ENCODE results near the gene FOXJ3. TPM values are rescaled to one million over a fixed set of nuclear protein-coding genes. Genes with fewer than 3 reads are reported as not detected.

Gene FOXJ3
- total RNA-seq, 2 donors from 2014 or later = 67.3 to 79.4 TPM

- Mint-ChIP-seq H3K9me3 (no peaks in the 10 kb centered on the region), H3K4me3 (no peak overlapping the region), H3K36me3 (ENCODE audit: low read depth) (peaks cover 30% of the 10 kb centered on the region), H3K27ac (no peak overlapping the region), H3K4me1 (peaks cover 35% of the 10 kb centered on the region), H3K27me3 (ENCODE audit: insufficient read depth) (no peaks in the 10 kb centered on the region)
- Histone ChIP-seq H3K4me3 (ENCODE audit: low read length) (peak overlapping the region; percentile 21), H3K9me3 (ENCODE audit: control insufficient read depth, low read length) (no peaks in the 10 kb centered on the region), H3K4me1 (ENCODE audit: control insufficient read depth, insufficient read depth, low read length) (peaks cover 15% of the 10 kb centered on the region), H3K27me3 (ENCODE audit: control insufficient read depth, insufficient read depth, low read length, poor library complexity, severe bottlenecking) (no peaks in the 10 kb centered on the region), H3K36me3 (ENCODE audit: control insufficient read depth, insufficient read depth, low read length) (peaks cover 19% of the 10 kb centered on the region), H3K27ac (ENCODE audit: low read depth, low read length) (no peak overlapping the region), H3K9ac (ENCODE audit: extremely low read depth, low read length, poor library complexity, severe bottlenecking) (no peak overlapping the region)
- no peak for TF ChIP-seq CTCF (conservative IDR thresholded peaks at IDR 0.05)
- no peak for DNase-seq
- 66 to 70% methylated on average over 3 of the region's 4 CpGs for WGBS, 2 experiments (ENCODE audit: insufficient coverage in 1 of 2, insufficient read length in 1 of 2)
These were observed 75.8 kb downstream of the FOXJ3 start for GRCh38 chr1:42259059-42259738.

GRCh38 chr1:42258218-42258617 is 76.8 kb downstream of the FOXJ3 start:
- TF ChIP-seq CTCF (conservative IDR thresholded peaks at IDR 0.05) = no peak
- no peaks in the 10 kb centered on the region for H3K9me3 Mint-ChIP-seq
- DNase-seq = no peak
- Histone ChIP-seq H3K4me1 (ENCODE audit: control insufficient read depth, insufficient read depth, low read length) (peaks cover 15% of the 10 kb centered on the region), H3K9ac (ENCODE audit: extremely low read depth, low read length, poor library complexity, severe bottlenecking) (no peak overlapping the region), H3K9me3 (ENCODE audit: control insufficient read depth, low read length) (no peaks in the 10 kb centered on the region), H3K4me3 (ENCODE audit: low read length) (no peak overlapping the region), H3K27ac (ENCODE audit: low read depth, low read length) (no peak overlapping the region), H3K36me3 (ENCODE audit: control insufficient read depth, insufficient read depth, low read length) (peaks cover 12% of the 10 kb centered on the region), H3K27me3 (ENCODE audit: control insufficient read depth, insufficient read depth, low read length, poor library complexity, severe bottlenecking) (no peaks in the 10 kb centered on the region)
- H3K36me3 Mint-ChIP-seq (ENCODE audit: low read depth) = peaks cover 24% of the 10 kb centered on the region
- 97% methylated on average over 1 of the region's 1 CpG; no CpG with 5 or more reads in 1 of the 2 experiments for WGBS, 2 experiments (ENCODE audit: insufficient coverage in 1 of 2, insufficient read length in 1 of 2)
- no peak overlapping the region for H3K4me3 Mint-ChIP-seq
- no peaks in the 10 kb centered on the region for H3K27me3 Mint-ChIP-seq (ENCODE audit: insufficient read depth)
- no peak overlapping the region for H3K27ac Mint-ChIP-seq
- peaks cover 35% of the 10 kb centered on the region for H3K4me1 Mint-ChIP-seq

GRCh38 chr1:42251042-42251441 is 84.0 kb downstream of the FOXJ3 start:
- Histone ChIP-seq H3K4me3 (ENCODE audit: low read length) (no peak overlapping the region), H3K9ac (ENCODE audit: extremely low read depth, low read length, poor library complexity, severe bottlenecking) (no peak overlapping the region), H3K36me3 (ENCODE audit: control insufficient read depth, insufficient read depth, low read length) (peaks cover 19% of the 10 kb centered on the region), H3K27me3 (ENCODE audit: control insufficient read depth, insufficient read depth, low read length, poor library complexity, severe bottlenecking) (no peaks in the 10 kb centered on the region), H3K9me3 (ENCODE audit: control insufficient read depth, low read length) (peaks cover 7% of the 10 kb centered on the region), H3K4me1 (ENCODE audit: control insufficient read depth, insufficient read depth, low read length) (no peaks in the 10 kb centered on the region), H3K27ac (ENCODE audit: low read depth, low read length) (no peak overlapping the region)
- no peak overlapping the region for H3K4me3 Mint-ChIP-seq
- peaks cover 4% of the 10 kb centered on the region for H3K9me3 Mint-ChIP-seq
- no peak for DNase-seq
- no peaks in the 10 kb centered on the region for H3K27me3 Mint-ChIP-seq (ENCODE audit: insufficient read depth)
- 88 to 100% methylated on average over 1 of the region's 1 CpG for whole genome bisulfite sequencing, 2 experiments (ENCODE audit: insufficient coverage in 1 of 2, insufficient read length in 1 of 2)
- TF ChIP-seq CTCF (conservative IDR thresholded peaks at IDR 0.05) = no peak
- peaks cover under 1% of the 10 kb centered on the region for H3K4me1 Mint-ChIP-seq
- H3K27ac Mint-ChIP-seq = no peak overlapping the region
- peaks cover 41% of the 10 kb centered on the region for H3K36me3 Mint-ChIP-seq (ENCODE audit: low read depth)

Data from endodermal cell (in vitro differentiated cells).